Activated CD8-positive, alpha-beta memory T cell treated with anti-CD3 and anti-CD28 coated beads for 36 hours (primary cell): ENCODE results near the gene SYNGR4. TPM values are rescaled to one million over a fixed set of nuclear protein-coding genes. Genes with fewer than 3 reads are reported as not detected.

ENCODE experiments used
- CTCF ChIA-PET: fragments of 350-600 bp; sonication (Branson Sonifier 250); formaldehyde crosslinking; loops from one replicate; lab custom pipeline; 2021; ENCODE audit warnings: antibody characterized with exemption; lab: Charles Lee
- POLR2A ChIA-PET: fragments of 350-600 bp; sonication (Branson Sonifier 250); formaldehyde crosslinking; loops from one replicate; lab custom pipeline; 2021; ENCODE audit warnings: antibody characterized with exemption; lab: Charles Lee
- total RNA-seq, 2 experiments: library from RNA; stranded (reverse); gene quantifications; one replicate each; pipeline ENCODE4 v1.2.3, GENCODE V29; 2021

SYNGR4 gene
- total RNA-seq, 2 experiments from 2014 or later: not detected

GRCh38 chr19:48390188-48391099, 26.3 kb downstream of the SYNGR4 start:
- CTCF ChIA-PET: interaction anchor here (0.5 to 2.1 kb wide), 20 partner anchors 10 to 124 kb away, joined by 3 to 11 read pairs (median 5); partner anchors contain the start of genes SYNGR4 and TMEM143
- POLR2A ChIA-PET: interaction anchor here (1.1 kb wide), 1 partner anchor 26 kb away, joined by 5 read pairs; the partner anchor contains the start of genes SYNGR4 and TMEM143

GRCh38 chr19:48391100-48392005, 27.2 kb downstream of the SYNGR4 start, which contains the start of gene KDELR1:
Gene KDELR1 (minus strand): TSS chr19:48391551. CDS start chr19:48391358, 193 bp downstream.
- ChIA-PET POLR2A (interaction anchor here (0.7 to 1.1 kb wide), 2 partner anchors 27 to 52 kb away, joined by 3 to 5 read pairs; partner anchors contain the start of genes SYNGR4 and TMEM143), CTCF (interaction anchor here (0.5 to 2.1 kb wide), 23 partner anchors 9 to 123 kb away, joined by 3 to 11 read pairs (median 5); partner anchors contain the start of genes GRWD1, SYNGR4 and TMEM143)

GRCh38 chr19:48392006-48392344, 27.8 kb downstream of the SYNGR4 start:
- CTCF ChIA-PET: interaction anchor here (0.6 to 2.1 kb wide), 19 partner anchors 9 to 122 kb away, joined by 3 to 11 read pairs (median 5); partner anchors contain the start of genes GRWD1, SYNGR4 and TMEM143
- POLR2A ChIA-PET: interaction anchor here (1.1 kb wide), 1 partner anchor 28 kb away, joined by 5 read pairs; the partner anchor contains the start of genes SYNGR4 and TMEM143

- ChIA-PET CTCF (no interaction called here), POLR2A (interaction anchor here (0.5 kb wide), 1 partner anchor 45 kb away, joined by 4 read pairs; no protein-coding TSS in a partner anchor)
Observed at GRCh38 chr19:48392860-48393558, 28.8 kb downstream of the SYNGR4 start.

GRCh38 chr19:48393559-48394330, 29.6 kb downstream of the SYNGR4 start, which contains the start of gene GRIN2D:
Gene GRIN2D (plus strand): TSS chr19:48393668. CDS start chr19:48398393, 4,725 bp downstream.
- POLR2A ChIA-PET: interaction anchor here (0.5 to 0.8 kb wide), 2 partner anchors 9 to 46 kb away, joined by 3 to 4 read pairs; no protein-coding TSS in a partner anchor

GRCh38 chr19:48394331-48395169, 30.4 kb downstream of the SYNGR4 start:
- CTCF ChIA-PET: interaction anchor here (0.5 to 0.8 kb wide), 3 partner anchors 24 to 1376 kb away, joined by 3 to 5 read pairs (median 5); no protein-coding TSS in a partner anchor
- POLR2A ChIA-PET: interaction anchor here (0.8 to 0.9 kb wide), 2 partner anchors 8 to 9 kb away, joined by 3 read pairs; no protein-coding TSS in a partner anchor

More at GRCh38 chr19:48393559-48394330, 29.6 kb downstream of the SYNGR4 start, which contains the start of gene GRIN2D:
- CTCF ChIA-PET: interaction anchor here (0.5 kb wide), 1 partner anchor 1377 kb away, joined by 5 read pairs; no protein-coding TSS in a partner anchor

- POLR2A ChIA-PET: interaction anchor here (0.7 to 0.9 kb wide), 2 partner anchors 10 to 242 kb away, joined by 3 to 10 read pairs; partner anchors contain the start of gene DBP
- CTCF ChIA-PET: interaction anchor here (0.8 kb wide), 2 partner anchors 24 to 94 kb away, joined by 3 to 5 read pairs; no protein-coding TSS in a partner anchor
Observed at GRCh38 chr19:48395170-48395455, 30.9 kb downstream of the SYNGR4 start.

- ChIA-PET POLR2A (interaction anchor here (0.7 to 0.9 kb wide), 2 partner anchors 10 to 242 kb away, joined by 3 to 10 read pairs; partner anchors contain the start of gene DBP), CTCF (interaction anchor here (0.8 to 1.5 kb wide), 4 partner anchors 23 to 94 kb away, joined by 3 to 5 read pairs (median 4); partner anchors contain the start of genes SYNGR4 and TMEM143)
Observed at GRCh38 chr19:48395499-48395898, 31.3 kb downstream of the SYNGR4 start.

- ChIA-PET CTCF (interaction anchor here (0.8 to 1.5 kb wide), 2 partner anchors 32 to 78 kb away, joined by 4 to 5 read pairs; partner anchors contain the start of genes SYNGR4 and TMEM143), POLR2A (no interaction called here)
Observed at GRCh38 chr19:48396016-48396823, 32.1 kb downstream of the SYNGR4 start.

- ChIA-PET CTCF (interaction anchor here (1.5 kb wide), 1 partner anchor 33 kb away, joined by 4 read pairs; the partner anchor contains the start of genes SYNGR4 and TMEM143), POLR2A (no interaction called here)
Observed at GRCh38 chr19:48396824-48397176, 32.6 kb downstream of the SYNGR4 start.

GRCh38 chr19:48397263-48398101, 33.3 kb downstream of the SYNGR4 start:
- ChIA-PET POLR2A (no interaction called here), CTCF (no interaction called here)

- POLR2A ChIA-PET: no interaction called here
Observed at GRCh38 chr19:48398102-48398374, 33.9 kb downstream of the SYNGR4 start.

GRCh38 chr19:48398375-48399235, 34.4 kb downstream of the SYNGR4 start:
- CTCF ChIA-PET: no interaction called here
- POLR2A ChIA-PET: no interaction called here

More at GRCh38 chr19:48398102-48398374, 33.9 kb downstream of the SYNGR4 start:
- CTCF ChIA-PET: no interaction called here
